ENCODE results near the gene NELFB. TPM values are rescaled to one million over a fixed set of nuclear protein-coding genes. Genes with fewer than 3 reads are reported as not detected.
A peak's percentile ranks its signal among the peaks of the same experiment; 100 is the strongest.

NELFB gene
- total and polyA plus RNA-seq, 10 donors = 26.6 to 49.7 (median 38.7) TPM

DNA sequence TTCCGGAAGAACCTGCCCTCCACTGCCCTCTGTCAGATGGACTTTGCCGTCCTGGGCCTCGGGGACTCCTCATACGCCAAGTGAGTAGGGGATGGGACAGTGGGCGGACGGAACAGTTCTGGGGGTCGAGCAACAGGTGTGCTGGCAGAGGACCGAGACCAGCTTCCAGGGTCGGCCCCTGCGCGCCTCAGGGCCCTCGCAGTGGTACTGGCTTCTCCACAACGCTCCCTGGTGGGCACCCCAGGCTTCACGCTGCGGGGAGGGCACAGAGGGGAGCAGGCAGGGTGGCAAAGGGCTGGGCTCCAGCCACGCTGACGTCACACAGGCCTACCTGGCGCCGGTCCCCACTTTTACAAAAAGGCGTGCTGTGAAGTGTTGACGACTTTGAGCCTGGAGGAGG is 42.6 kb upstream of the NELFB start:
- Histone ChIP-seq H3K4me1 (peaks cover 0 to 19% (median 9%) of the 10 kb centered on the region in 6 donors), H3K4me3 (no peak overlapping the region), H3K27ac (no peak overlapping the region), H3K27me3 (replicated peaks in 1 of 7) (no peaks in the 10 kb centered on the region), H3K36me3 (peaks cover 0 to 90% (median 23%) of the 10 kb centered on the region in 6 donors), H3K9me3 (no peaks in the 10 kb centered on the region)
- no peak for TF ChIP-seq POLR2A (IDR thresholded peaks at IDR 0.05)
- TF ChIP-seq POLR2AphosphoS5 (IDR thresholded peaks at IDR 0.05) = peak in 1 of 3 donors; percentile 26
- TF ChIP-seq, protein P1, sequence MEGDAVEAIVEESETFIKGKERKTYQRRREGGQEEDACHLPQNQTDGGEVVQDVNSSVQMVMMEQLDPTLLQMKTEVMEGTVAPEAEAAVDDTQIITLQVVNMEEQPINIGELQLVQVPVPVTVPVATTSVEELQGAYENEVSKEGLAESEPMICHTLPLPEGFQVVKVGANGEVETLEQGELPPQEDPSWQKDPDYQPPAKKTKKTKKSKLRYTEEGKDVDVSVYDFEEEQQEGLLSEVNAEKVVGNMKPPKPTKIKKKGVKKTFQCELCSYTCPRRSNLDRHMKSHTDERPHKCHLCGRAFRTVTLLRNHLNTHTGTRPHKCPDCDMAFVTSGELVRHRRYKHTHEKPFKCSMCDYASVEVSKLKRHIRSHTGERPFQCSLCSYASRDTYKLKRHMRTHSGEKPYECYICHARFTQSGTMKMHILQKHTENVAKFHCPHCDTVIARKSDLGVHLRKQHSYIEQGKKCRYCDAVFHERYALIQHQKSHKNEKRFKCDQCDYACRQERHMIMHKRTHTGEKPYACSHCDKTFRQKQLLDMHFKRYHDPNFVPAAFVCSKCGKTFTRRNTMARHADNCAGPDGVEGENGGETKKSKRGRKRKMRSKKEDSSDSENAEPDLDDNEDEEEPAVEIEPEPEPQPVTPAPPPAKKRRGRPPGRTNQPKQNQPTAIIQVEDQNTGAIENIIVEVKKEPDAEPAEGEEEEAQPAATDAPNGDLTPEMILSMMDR (IDR thresholded peaks at IDR 0.05 in 8 of 11, conservative IDR thresholded peaks at IDR 0.05 in 3 of 11) = no peak
- 83 to 93% (median 88%) methylated on average over 11 to 21 of the region's 21 CpGs for WGBS, 5 donors
- no peak for DNase-seq
- intact Hi-C loops (cut with DNase I; ENCODE audit: low total_unique reads) = no loop called here

DNA sequence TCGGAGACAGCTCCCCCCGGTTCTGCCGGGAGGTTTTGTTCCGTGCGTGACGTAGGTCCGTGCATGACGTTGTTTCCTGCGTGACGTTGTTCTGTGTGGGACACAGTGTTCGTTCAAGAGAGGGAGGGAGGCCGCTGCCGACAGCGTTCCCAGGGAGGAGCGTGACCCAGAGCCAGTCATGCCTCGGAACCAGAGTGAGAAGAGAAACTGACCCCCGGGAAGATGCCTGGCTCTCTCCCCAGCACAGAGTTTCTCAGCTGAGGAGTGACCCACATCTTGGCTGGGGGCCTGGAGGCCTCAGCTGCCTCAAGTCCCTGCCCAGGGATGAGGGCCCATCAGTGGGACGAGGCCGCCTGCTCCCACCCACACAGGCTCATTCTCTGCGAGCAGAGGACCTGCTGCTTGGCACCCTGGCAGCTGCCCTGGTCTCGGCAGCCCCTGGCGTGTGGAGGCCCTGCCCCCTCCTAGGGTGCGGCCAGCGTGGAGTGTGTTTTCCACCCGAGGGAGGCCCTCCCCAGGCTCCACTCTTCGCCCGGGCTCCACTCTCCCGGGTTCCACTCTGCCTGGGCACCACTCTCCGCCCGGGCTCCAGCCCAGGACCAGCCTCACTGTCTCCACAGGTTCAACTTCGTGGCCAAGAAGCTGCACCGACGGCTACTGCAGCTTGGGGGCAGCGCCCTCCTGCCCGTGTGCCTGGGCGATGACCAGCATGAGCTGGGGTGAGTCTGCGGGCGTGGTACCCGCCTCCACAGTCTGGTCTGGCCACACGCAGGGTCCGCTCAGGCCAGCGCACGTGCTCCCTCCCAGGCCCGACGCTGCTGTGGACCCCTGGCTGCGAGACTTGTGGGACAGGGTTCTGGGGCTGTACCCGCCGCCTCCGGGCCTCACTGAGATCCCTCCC is 41.7 kb upstream of the NELFB start:
- 87 to 96% (median 92%) methylated on average over 31 to 49 of the region's 49 CpGs for WGBS, 5 donors
- peak in 2 of 3 donors; percentile 15 to 45 for TF ChIP-seq POLR2AphosphoS5 (IDR thresholded peaks at IDR 0.05)
- TF ChIP-seq, protein P1 (IDR thresholded peaks at IDR 0.05 in 8 of 11, conservative IDR thresholded peaks at IDR 0.05 in 3 of 11) = no peak
- H3K27me3 ChIP-seq (replicated peaks in 1 of 7) = no peaks in the 10 kb centered on the region
- no peak overlapping the region for H3K4me3 ChIP-seq
- H3K36me3 ChIP-seq = peaks cover 0 to 90% (median 23%) of the 10 kb centered on the region in 6 donors
- no peaks in the 10 kb centered on the region for H3K9me3 ChIP-seq
- peaks cover 0 to 22% (median 16%) of the 10 kb centered on the region in 6 donors for H3K4me1 ChIP-seq
- DNase-seq = no peak
- H3K27ac ChIP-seq = no peak overlapping the region
- intact Hi-C loops (cut with DNase I; ENCODE audit: low total_unique reads) = no loop called here

DNA sequence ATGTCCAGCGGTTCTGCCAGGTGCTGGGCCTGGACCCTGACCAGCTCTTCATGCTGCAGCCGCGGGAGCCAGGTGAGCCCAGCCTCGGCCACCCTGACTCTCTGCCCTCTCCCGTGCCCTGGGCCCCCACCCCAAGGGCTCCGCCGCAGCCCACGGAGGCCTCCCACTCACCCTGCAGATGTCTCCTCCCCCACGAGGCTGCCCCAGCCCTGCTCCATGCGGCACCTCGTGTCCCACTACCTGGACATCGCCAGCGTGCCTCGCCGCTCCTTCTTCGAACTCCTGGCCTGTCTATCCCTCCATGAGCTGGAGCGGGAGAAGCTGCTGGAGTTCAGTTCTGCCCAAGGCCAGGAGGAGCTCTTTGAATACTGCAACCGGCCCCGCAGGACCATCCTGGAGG is 40.5 kb upstream of the NELFB start:
- TF ChIP-seq POLR2AphosphoS5 (IDR thresholded peaks at IDR 0.05) = peak in 2 of 3 donors; percentile 17 to 21
- TF ChIP-seq, protein P1 (IDR thresholded peaks at IDR 0.05 in 8 of 11, conservative IDR thresholded peaks at IDR 0.05 in 3 of 11) = no peak
- DNase-seq = no peak
- Histone ChIP-seq H3K27me3 (replicated peaks in 1 of 7) (no peaks in the 10 kb centered on the region), H3K27ac (no peak overlapping the region), H3K4me3 (no peak overlapping the region), H3K36me3 (peaks cover 0 to 78% (median 23%) of the 10 kb centered on the region in 6 donors), H3K9me3 (no peaks in the 10 kb centered on the region), H3K4me1 (peaks cover 0 to 34% (median 18%) of the 10 kb centered on the region in 6 donors)
- intact Hi-C loops (cut with DNase I; ENCODE audit: low total_unique reads) = no loop called here
- WGBS, 5 donors = 91 to 97% (median 95%) methylated on average over 13 to 19 of the region's 19 CpGs

Data from spleen (tissue), 11 donors.